Vagina (tissue), 2 donors: ENCODE data around the gene TMEM45A.

Experiments used
- POLR2A ChIP-seq, 2 donors: fragments of 450-650 bp; IDR thresholded peaks; one replicate each; pipeline ENCODE4 v1.6.1; 2017; ENCODE audit warnings: antibody characterized with exemption in 2 of 2, mild to moderate bottlenecking in 2 of 2, moderate library complexity in 2 of 2
- TF ChIP-seq, protein P1 (sequence below), 3 experiments: fragments of 450-650 bp in 2 of 3; fragments of 200-600 bp in 1 of 3; sonication (generic) in 1 of 3; IDR thresholded peaks; one replicate each; pipeline ENCODE4 v1.5.1; 2017 to 2019; ENCODE audit warnings: antibody characterized with exemption in 3 of 3, mild to moderate bottlenecking in 2 of 3, moderate library complexity in 2 of 3

DNA sequence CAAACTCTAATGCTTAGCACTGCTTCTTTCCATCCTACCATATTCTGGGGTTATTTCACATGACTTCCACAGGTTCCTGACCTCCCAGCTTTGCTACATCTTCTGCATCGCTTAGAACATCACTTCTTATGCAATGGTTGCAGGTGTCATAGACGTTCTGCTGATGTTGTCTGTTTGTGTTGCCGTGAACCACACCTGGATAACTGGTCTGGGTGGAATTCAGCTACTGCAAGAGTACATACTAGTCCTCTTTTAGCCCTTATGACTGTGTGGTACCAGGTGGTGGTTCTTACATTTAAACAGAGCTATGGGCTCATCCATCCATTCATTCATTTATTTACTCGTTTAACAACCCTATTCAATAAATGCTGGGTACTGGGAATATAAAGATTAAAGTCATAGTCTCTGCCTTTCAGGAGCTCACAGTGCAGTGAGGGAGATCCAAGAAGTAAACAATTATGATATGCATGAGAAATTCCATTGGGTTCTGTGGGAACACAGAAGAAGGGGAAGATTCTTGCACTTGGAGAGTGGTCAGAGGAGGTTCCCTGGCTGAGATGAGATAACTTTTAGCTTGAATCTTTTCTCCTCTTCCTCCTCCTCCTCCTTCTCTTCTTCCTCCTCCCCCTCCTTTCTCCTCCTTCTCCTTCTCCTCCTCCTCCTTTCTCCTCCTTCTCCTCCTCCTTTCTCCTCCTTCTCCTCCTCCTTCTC lies 30.8 kb downstream of the TMEM45A start:
- TF ChIP-seq, protein P1, sequence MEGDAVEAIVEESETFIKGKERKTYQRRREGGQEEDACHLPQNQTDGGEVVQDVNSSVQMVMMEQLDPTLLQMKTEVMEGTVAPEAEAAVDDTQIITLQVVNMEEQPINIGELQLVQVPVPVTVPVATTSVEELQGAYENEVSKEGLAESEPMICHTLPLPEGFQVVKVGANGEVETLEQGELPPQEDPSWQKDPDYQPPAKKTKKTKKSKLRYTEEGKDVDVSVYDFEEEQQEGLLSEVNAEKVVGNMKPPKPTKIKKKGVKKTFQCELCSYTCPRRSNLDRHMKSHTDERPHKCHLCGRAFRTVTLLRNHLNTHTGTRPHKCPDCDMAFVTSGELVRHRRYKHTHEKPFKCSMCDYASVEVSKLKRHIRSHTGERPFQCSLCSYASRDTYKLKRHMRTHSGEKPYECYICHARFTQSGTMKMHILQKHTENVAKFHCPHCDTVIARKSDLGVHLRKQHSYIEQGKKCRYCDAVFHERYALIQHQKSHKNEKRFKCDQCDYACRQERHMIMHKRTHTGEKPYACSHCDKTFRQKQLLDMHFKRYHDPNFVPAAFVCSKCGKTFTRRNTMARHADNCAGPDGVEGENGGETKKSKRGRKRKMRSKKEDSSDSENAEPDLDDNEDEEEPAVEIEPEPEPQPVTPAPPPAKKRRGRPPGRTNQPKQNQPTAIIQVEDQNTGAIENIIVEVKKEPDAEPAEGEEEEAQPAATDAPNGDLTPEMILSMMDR (IDR thresholded peaks at IDR 0.05): no peak
- no peak for TF ChIP-seq POLR2A (IDR thresholded peaks at IDR 0.05)
